ENCODE measurements around the gene TMEM233.

Gene TMEM233

GRCh38 chr12:119673634-119674033 is 80.1 kb downstream of the TMEM233 start:
- FAIRE-seq (no peak), DNase-seq (ENCODE audit: insufficient read length, low spot score) (no peak)
- TF ChIP-seq CTCF (IDR thresholded peaks at IDR 0.05; ENCODE audit: insufficient read depth, missing control alignments), result no peak

GRCh38 chr12:119674560-119674959 is 81.0 kb downstream of the TMEM233 start:
- FAIRE-seq (no peak), DNase-seq (ENCODE audit: insufficient read length, low spot score) (no peak)
- TF ChIP-seq CTCF (IDR thresholded peaks at IDR 0.05; ENCODE audit: insufficient read depth, missing control alignments), result no peak

GRCh38 chr12:119676022-119676421 is 82.4 kb downstream of the TMEM233 start:
- DNase-seq (ENCODE audit: insufficient read length, low spot score) (no peak), FAIRE-seq (no peak)
- no peak for TF ChIP-seq CTCF (IDR thresholded peaks at IDR 0.05; ENCODE audit: insufficient read depth, missing control alignments)

GRCh38 chr12:119676573-119676972 is 83.0 kb downstream of the TMEM233 start:
- no peak for TF ChIP-seq CTCF (IDR thresholded peaks at IDR 0.05; ENCODE audit: insufficient read depth, missing control alignments)
- FAIRE-seq (no peak), DNase-seq (ENCODE audit: insufficient read length, low spot score) (no peak)

- TF ChIP-seq CTCF (IDR thresholded peaks at IDR 0.05; ENCODE audit: insufficient read depth, missing control alignments), result no peak
- no peak for FAIRE-seq
Measured at GRCh38 chr12:119678459-119678858, 84.9 kb downstream of the TMEM233 start.

GRCh38 chr12:119679081-119679480 is 85.5 kb downstream of the TMEM233 start:
- no peak for DNase-seq (ENCODE audit: insufficient read length, low spot score)
- FAIRE-seq, result no peak
- no peak for TF ChIP-seq CTCF (IDR thresholded peaks at IDR 0.05; ENCODE audit: insufficient read depth, missing control alignments)

More at GRCh38 chr12:119678459-119678858, 84.9 kb downstream of the TMEM233 start:
- DNase-seq (ENCODE audit: insufficient read length, low spot score), result no peak

GRCh38 chr12:119679490-119679889 is 85.9 kb downstream of the TMEM233 start:
- DNase-seq (ENCODE audit: insufficient read length, low spot score), result no peak
- no peak for TF ChIP-seq CTCF (IDR thresholded peaks at IDR 0.05; ENCODE audit: insufficient read depth, missing control alignments)
- FAIRE-seq, result no peak

Data from D721Med (cell line).